ENCODE results near the gene DXO. TPM values are rescaled to one million over a fixed set of nuclear protein-coding genes. Genes with fewer than 3 reads are reported as not detected.
A peak's percentile ranks its signal among the peaks of the same experiment; 100 is the strongest.

The DXO gene
- total RNA-seq, 1 experiment from 2014 or later: 23.7 TPM

- peaks cover 32% of the 10 kb centered on the region for H3K4me1 ChIP-seq
- intact Hi-C loops (cut with micrococcal nuclease; ENCODE audit: unreplicated experiment): no loop called here
- ChIA-PET POLR2A (no interaction called here), CTCF (no interaction called here)
- Mint-ChIP-seq H3K4me3 (ENCODE audit: unreplicated experiment) (no peak overlapping the region), H3K9me3 (ENCODE audit: unreplicated experiment) (no peaks in the 10 kb centered on the region), H3K4me1 (ENCODE audit: low read depth, unreplicated experiment) (peaks cover 37% of the 10 kb centered on the region), H3K27me3 (ENCODE audit: insufficient read depth, unreplicated experiment) (no peaks in the 10 kb centered on the region), H3K27ac (ENCODE audit: unreplicated experiment) (peak overlapping the region; percentile 94), H3K36me3 (ENCODE audit: insufficient read depth, unreplicated experiment) (peaks cover 29% of the 10 kb centered on the region)
- no peak overlapping the region for H3K4me3 ChIP-seq (ENCODE audit: low read depth, low read length)
- TF ChIP-seq CTCF (IDR thresholded peaks at IDR 0.05; ENCODE audit: insufficient read depth in 1 of 2, low read depth in 1 of 2, low read length in 1 of 2, severe bottlenecking in 1 of 2, unreplicated experiment in 1 of 2): no peak
- H3K36me3 ChIP-seq (ENCODE audit: control insufficient read depth, insufficient read depth, low read length): peaks cover 5% of the 10 kb centered on the region
- BruUV-seq (replicated peaks): no TSS peak
- DNase-seq: no peak
- no peaks in the 10 kb centered on the region for H3K9me3 ChIP-seq
- no peaks in the 10 kb centered on the region for H3K27me3 ChIP-seq (replicated peaks; ENCODE audit: control insufficient read depth, insufficient read depth, low read length)
Measured at GRCh38 chr6:31947864-31948263, 24.1 kb downstream of the DXO start.

GRCh38 chr6:31947070-31947675 lies 24.8 kb downstream of the DXO start:
- peaks cover 27% of the 10 kb centered on the region for H3K36me3 Mint-ChIP-seq (ENCODE audit: insufficient read depth, unreplicated experiment)
- peaks cover 40% of the 10 kb centered on the region for H3K4me1 Mint-ChIP-seq (ENCODE audit: low read depth, unreplicated experiment)
- Histone ChIP-seq H3K4me1 (peaks cover 32% of the 10 kb centered on the region), H3K4me3 (ENCODE audit: low read depth, low read length) (no peak overlapping the region), H3K36me3 (ENCODE audit: control insufficient read depth, insufficient read depth, low read length) (peaks cover 4% of the 10 kb centered on the region), H3K9me3 (no peaks in the 10 kb centered on the region), H3K27me3 (replicated peaks; ENCODE audit: control insufficient read depth, insufficient read depth, low read length) (no peaks in the 10 kb centered on the region)
- DNase-seq: no peak
- peak overlapping the region; percentile 94 for H3K27ac Mint-ChIP-seq (ENCODE audit: unreplicated experiment)
- H3K27me3 Mint-ChIP-seq (ENCODE audit: insufficient read depth, unreplicated experiment): no peaks in the 10 kb centered on the region
- ChIA-PET POLR2A (no interaction called here), CTCF (no interaction called here)
- intact Hi-C loops (cut with micrococcal nuclease; ENCODE audit: unreplicated experiment): no loop called here
- BruUV-seq (replicated peaks): no TSS peak
- TF ChIP-seq CTCF (IDR thresholded peaks at IDR 0.05; ENCODE audit: insufficient read depth in 1 of 2, low read depth in 1 of 2, low read length in 1 of 2, severe bottlenecking in 1 of 2, unreplicated experiment in 1 of 2): no peak
- no peaks in the 10 kb centered on the region for H3K9me3 Mint-ChIP-seq (ENCODE audit: unreplicated experiment)
- peak overlapping the region; percentile 58 for H3K4me3 Mint-ChIP-seq (ENCODE audit: unreplicated experiment)

GRCh38 chr6:31946370-31946885 lies 25.5 kb downstream of the DXO start:
- CTCF ChIA-PET: interaction anchor here (0.9 to 1.2 kb wide), 3 partner anchors 11 to 63 kb away, joined by 3 to 5 read pairs (median 4); partner anchors contain the start of gene SKIC2
- peak overlapping the region; percentile 33 for H3K4me3 ChIP-seq (ENCODE audit: low read depth, low read length)
- no peaks in the 10 kb centered on the region for H3K9me3 ChIP-seq
- H3K36me3 ChIP-seq (ENCODE audit: control insufficient read depth, insufficient read depth, low read length): peaks cover under 1% of the 10 kb centered on the region; the same call in 1 of the 2 replicates
- no peaks in the 10 kb centered on the region for H3K27me3 Mint-ChIP-seq (ENCODE audit: insufficient read depth, unreplicated experiment)
- peaks cover 34% of the 10 kb centered on the region for H3K4me1 ChIP-seq
- no peak for TF ChIP-seq CTCF (IDR thresholded peaks at IDR 0.05; ENCODE audit: insufficient read depth in 1 of 2, low read depth in 1 of 2, low read length in 1 of 2, severe bottlenecking in 1 of 2, unreplicated experiment in 1 of 2)
- H3K4me3 Mint-ChIP-seq (ENCODE audit: unreplicated experiment): peak overlapping the region; percentile 58
- DNase-seq: no peak
- POLR2A ChIA-PET: interaction anchor here (0.6 to 1.6 kb wide), 9 partner anchors 12 to 548 kb away, joined by 3 to 19 read pairs (median 5); partner anchors contain the start of genes DXO, EHMT2, GPANK1 and NELFE
- H3K36me3 Mint-ChIP-seq (ENCODE audit: insufficient read depth, unreplicated experiment): peaks cover 27% of the 10 kb centered on the region
- TSS peak; percentile 65 for BruUV-seq (replicated peaks)
- H3K9me3 Mint-ChIP-seq (ENCODE audit: unreplicated experiment): no peaks in the 10 kb centered on the region
- intact Hi-C loops (cut with micrococcal nuclease; ENCODE audit: unreplicated experiment): no loop called here
- no peaks in the 10 kb centered on the region for H3K27me3 ChIP-seq (replicated peaks; ENCODE audit: control insufficient read depth, insufficient read depth, low read length)
- H3K27ac Mint-ChIP-seq (ENCODE audit: unreplicated experiment): peak overlapping the region; percentile 94
- peaks cover 43% of the 10 kb centered on the region for H3K4me1 Mint-ChIP-seq (ENCODE audit: low read depth, unreplicated experiment)

Data from Caco-2 (cell line).